HepG2 (cell line): ENCODE results near the gene NSMF. TPM values are rescaled to one million over a fixed set of nuclear protein-coding genes. Genes with fewer than 3 reads are reported as not detected.

ENCODE experiments used
- ATAC-seq: fragments of 200-7000 bp; cut with Tn5 transposase; 3 replicates; pipeline ENCODE4 v1.9.1; 2020; ENCODE audit warnings: mild to moderate bottlenecking, moderate library complexity
- BruUV-seq: library from RNA; stranded (reverse); fragments of 400-500 nt; replicated peaks from 2 replicates; lab custom pipeline; 2021; lab: Mats Ljungman, UMichigan
- CTCF ChIA-PET: fragments of 300-600 bp; formaldehyde crosslinking; extraction: SDS; loops from one replicate; lab custom pipeline; 2021; ENCODE audit warnings: low total read pairs, inconsistent platforms, low intra/inter-chr PET ratio; lab: Yijun Ruan, JAX
- POLR2A ChIA-PET: fragments of 350-600 bp; sonication (Branson Sonifier 250); formaldehyde crosslinking; loops from one replicate; lab custom pipeline; 2020; ENCODE audit warnings: antibody characterized with exemption, inconsistent platforms; lab: Yijun Ruan, JAX
- DNase-seq: peaks from one replicate; pipeline ENCODE4 v3.0.0-alpha.2; 2015; ENCODE audit warnings: low spot score
- FAIRE-seq: peaks from 3 replicates; lab custom pipeline; 2011; peaks lifted over from hg19 to GRCh38; lab: Jason Lieb, UNC
- H2AFZ ChIP-seq: one replicate; pipeline ENCODE4 v1.6.1; 2011; ENCODE audit warnings: low read length, inconsistent platforms
- H3K27ac ChIP-seq: fragments of 300-600 bp; 3 replicates; pipeline ENCODE4 v1.8.0; 2011; ENCODE audit warnings: mixed run types, mild to moderate bottlenecking, mixed read lengths, low read length, inconsistent platforms; ENCODE audit not compliant: insufficient read depth; ENCODE audit errors: extremely low read length
- H3K27me3 ChIP-seq, 2 experiments: fragments of 200-600 bp in 1 of 2; 2 replicates in 1 of 2; 3 replicates in 1 of 2; pipeline versions ENCODE4 v1.6.0 to v1.8.0; 2011; ENCODE audit warnings: low read length in 2 of 2, mild to moderate bottlenecking in 2 of 2, moderate library complexity in 2 of 2, inconsistent platforms in 1 of 2; ENCODE audit not compliant: insufficient read depth in 2 of 2, control insufficient read depth in 1 of 2
- H3K36me3 ChIP-seq, 2 experiments: fragments of 200-600 bp in 1 of 2; replicated peaks in 1 of 2; 2 replicates in 1 of 2; 3 replicates in 1 of 2; pipeline versions ENCODE4 v1.5.1 to v1.8.0; 2011; ENCODE audit warnings: low read length in 2 of 2, inconsistent platforms in 1 of 2; ENCODE audit not compliant: insufficient read depth in 2 of 2, control insufficient read depth in 1 of 2
- H3K4me1 ChIP-seq: 2 replicates; pipeline ENCODE4 v1.5.1; 2012; ENCODE audit warnings: low read length, inconsistent platforms; ENCODE audit not compliant: insufficient read depth
- H3K4me2 ChIP-seq: 2 replicates; pipeline ENCODE4 v1.6.0; 2011; ENCODE audit warnings: low read depth, low read length, inconsistent platforms
- H3K4me3 ChIP-seq, 3 experiments: fragments of 200-600 bp in 1 of 3; sonication (generic), shearing (Covaris generic) in 1 of 3; replicated peaks in 1 of 3; 2 replicates each; pipeline ENCODE4 v1.5.1; 2011 to 2016; ENCODE audit warnings: low read length in 3 of 3, inconsistent platforms in 2 of 3, low read depth in 2 of 3, mild to moderate bottlenecking in 2 of 3, control low read depth in 1 of 3, mixed read lengths in 1 of 3; ENCODE audit not compliant: insufficient read depth in 1 of 3
- H3K79me2 ChIP-seq: one replicate; pipeline ENCODE4 v1.6.1; 2011; ENCODE audit warnings: low read length, inconsistent platforms; ENCODE audit not compliant: insufficient read depth
- H3K9ac ChIP-seq: 2 replicates; pipeline ENCODE4 v1.6.0; 2011; ENCODE audit warnings: mild to moderate bottlenecking, low read depth, low read length, inconsistent platforms; ENCODE audit not compliant: insufficient read depth
- H3K9me3 ChIP-seq: 2 replicates; pipeline ENCODE4 v1.5.1; 2012; ENCODE audit warnings: mild to moderate bottlenecking, low read length
- H4K20me1 ChIP-seq: 2 replicates; pipeline ENCODE4 v1.6.0; 2011; ENCODE audit warnings: inconsistent platforms, mild to moderate bottlenecking, low read length, moderate library complexity; ENCODE audit not compliant: insufficient read depth
- AKNA ChIP-seq: sonication (generic); formaldehyde crosslinking; IDR thresholded peaks from 2 replicates; pipeline ENCODE4 v1.4.0; 2020; ENCODE audit warnings: missing genetic modification reagents, borderline replicate concordance
- CREB1 ChIP-seq, 2 experiments: fragments of 450-650 bp in 1 of 2; IDR thresholded peaks; 2 replicates each; pipeline ENCODE4 v1.6.1; 2016 to 2017; ENCODE audit warnings: control low read depth in 1 of 2, mild to moderate bottlenecking in 1 of 2, missing compliant biosample characterization in 1 of 2, missing genetic modification characterization in 1 of 2
- HDAC6 ChIP-seq: fragments of 200-600 bp; sonication (generic); IDR thresholded peaks from 2 replicates; pipeline ENCODE4 v1.7.0; 2017; ENCODE audit warnings: mild to moderate bottlenecking, antibody characterized with exemption, low read length, low read depth
- HMG20B ChIP-seq: conservative IDR thresholded peaks from 2 replicates; pipeline ENCODE4 v1.6.1; 2016; ENCODE audit warnings: missing genetic modification reagents, missing compliant biosample characterization
- HNRNPL ChIP-seq: fragments of 200-400 bp; formaldehyde crosslinking; IDR thresholded peaks from 2 replicates; pipeline ENCODE4 v1.6.1; 2017; ENCODE audit warnings: mild to moderate bottlenecking, low read depth, low read length
- ZNF251 ChIP-seq: sonication (generic); formaldehyde crosslinking; IDR thresholded peaks from 2 replicates; pipeline ENCODE4 v1.9.0; 2021; ENCODE audit warnings: mild to moderate bottlenecking, missing genetic modification reagents
- ZNF30 ChIP-seq: sonication (generic); formaldehyde crosslinking; IDR thresholded peaks from 2 replicates; pipeline ENCODE4 v1.5.0; 2020; ENCODE audit warnings: mild to moderate bottlenecking, missing genetic modification reagents
- ZNF615 ChIP-seq: sonication (generic); formaldehyde crosslinking; IDR thresholded peaks from 2 replicates; pipeline ENCODE4 v1.5.0; 2020; ENCODE audit warnings: mild to moderate bottlenecking, missing genetic modification reagents, borderline replicate concordance
- ZNF644 ChIP-seq: IDR thresholded peaks from 2 replicates; pipeline ENCODE4 v1.6.1; 2016; ENCODE audit warnings: low read depth
- WGBS: methylation state at CpG from one replicate; pipeline ENCODE4 v1.1.6; 2017; ENCODE audit warnings: low lambda C conversion rate; 5-methylcytosine and 5-hydroxymethylcytosine counted together
- in situ Hi-C: cut with HindIII; loops from 2 replicates; pipeline ENCODE4 v1.10.0; 2017; ENCODE audit warnings: low pct_unique_long_range_greater_than_20kb; ENCODE audit not compliant: extremely low pct_ligation_motif_present
- intact Hi-C: fragments of 100-400 bp; cut with micrococcal nuclease; formaldehyde crosslinking; loops from one replicate; pipeline ENCODE4 v1.10.0; 2022; ENCODE audit not compliant: unreplicated experiment
- polyA plus RNA-seq, 8 experiments: library from polyadenylated mRNA; depleted of rRNA in 3 of 8; stranded (reverse) in 7 of 8; unstranded in 1 of 8; fragments of >200 nt; fragmentation: Illumina TruSeq in 4 of 8; extraction: Trizol in 4 of 8; gene quantifications; 2 replicates each; pipeline versions ENCODE4 v1.2.1 to v1.2.3, GENCODE V29; 2011 to 2016; ENCODE audit warnings: low read depth in 4 of 8, missing spikeins in 1 of 8, mixed read lengths in 1 of 8; ENCODE audit not compliant: insufficient read depth in 1 of 8
- total RNA-seq, 5 experiments: library from RNA; depleted of rRNA; stranded (reverse); fragments of >200 nt; fragmentation: Illumina TruSeq; extraction: Trizol; gene quantifications; 2 replicates each; pipeline ENCODE4 v1.2.3, GENCODE V29; 2016; ENCODE audit warnings: low read depth in 1 of 5

The NSMF gene
- total and polyA plus RNA-seq, 2 of the 13 experiments (the other 11 are each of a cell fraction or from before 2014, with no cell fraction given): 44.3 to 183 TPM

DNA sequence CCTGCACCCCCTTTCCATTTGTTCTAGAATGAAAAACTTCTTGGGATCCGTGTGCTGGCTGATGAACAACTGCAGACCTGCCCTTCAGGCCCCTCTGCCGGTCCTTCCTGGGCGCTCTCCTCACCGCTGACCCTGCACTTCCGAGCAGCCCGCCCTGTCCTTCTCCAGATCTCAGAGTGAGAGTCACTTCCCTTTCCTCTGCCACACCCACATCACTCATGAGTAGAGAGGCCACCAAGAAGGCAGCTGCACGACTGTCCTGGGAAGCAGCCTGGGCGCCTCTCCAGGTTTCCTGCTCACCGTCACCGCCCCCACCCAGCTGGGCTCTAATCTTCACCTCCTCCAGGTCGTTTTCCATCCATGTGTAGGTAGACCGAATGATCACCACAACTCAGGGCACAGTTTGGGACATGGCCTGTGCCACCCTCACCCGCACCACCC, 35.0 kb upstream of the NSMF start:
- no peak overlapping the region for H2AFZ ChIP-seq
- H3K9ac ChIP-seq: no peak overlapping the region
- WGBS: 58% methylated on average over 12 of the region's 13 CpGs
- FAIRE-seq: no peak
- H3K4me1 ChIP-seq: peaks cover 8% of the 10 kb centered on the region
- ATAC-seq: no peak
- TF ChIP-seq CREB1 (IDR thresholded peaks at IDR 0.05): no peak
- no peak for TF ChIP-seq CREB1 (CRISPR knock-in tag; IDR thresholded peaks at IDR 0.05)
- 0 out of 2 replicates have a peak, but pooled peaks have one; percentile 11 for TF ChIP-seq HNRNPL
- no peak for DNase-seq
- no peak overlapping the region for H3K27ac ChIP-seq
- in situ Hi-C loops: no loop called here
- ChIA-PET CTCF (no interaction called here), POLR2A (no interaction called here)
- H3K36me3 ChIP-seq: no peaks in the 10 kb centered on the region
- no peak overlapping the region for H3K4me3 ChIP-seq
- no peak overlapping the region for H3K4me2 ChIP-seq
- H3K79me2 ChIP-seq: no peaks in the 10 kb centered on the region
- intact Hi-C loops: no loop called here
- peaks cover 1 to 16% of the 10 kb centered on the region in 2 experiments; a peak in 3 of 5 replicates for H3K27me3 ChIP-seq
- no peaks in the 10 kb centered on the region for H4K20me1 ChIP-seq
- BruUV-seq: no TSS peak
- no peaks in the 10 kb centered on the region for H3K9me3 ChIP-seq

DNA sequence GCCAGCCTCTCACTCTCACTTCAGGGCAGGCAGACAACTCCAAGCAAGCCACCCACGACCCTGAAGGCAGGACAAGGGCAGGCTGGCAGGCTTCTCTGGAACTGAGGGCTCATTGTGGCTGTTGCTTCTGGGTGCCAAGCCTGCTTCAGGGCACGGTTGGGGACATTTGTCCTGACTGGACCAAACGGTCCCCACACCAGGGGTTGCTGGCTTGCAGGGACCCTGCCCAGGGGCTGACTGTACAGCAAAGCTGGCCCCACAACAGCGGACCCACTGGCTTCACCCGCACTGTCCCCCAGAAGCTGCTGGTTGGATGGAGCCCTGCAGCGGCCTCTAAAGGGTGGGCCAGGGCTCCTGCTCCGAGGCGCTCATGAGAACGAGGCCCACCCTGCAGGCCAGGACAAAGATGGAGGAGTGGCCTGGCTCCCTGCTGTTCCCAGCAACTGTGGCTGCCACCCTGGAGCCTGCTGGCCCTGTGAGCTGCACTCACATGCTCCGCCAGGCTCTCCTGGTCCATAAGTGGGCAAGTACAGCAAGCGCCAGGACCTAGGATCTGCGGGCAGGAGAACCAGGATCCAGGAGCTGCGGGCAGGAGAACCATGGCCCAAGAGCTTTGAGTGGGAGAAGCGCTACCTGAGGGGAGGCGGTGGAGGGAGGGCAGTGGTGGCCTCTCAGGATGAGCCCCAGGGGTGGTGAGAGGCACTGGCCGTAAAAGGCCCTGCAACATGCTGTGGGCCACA, 34.4 kb upstream of the NSMF start:
- in situ Hi-C loops: no loop called here
- FAIRE-seq: no peak
- no peak for DNase-seq
- POLR2A ChIA-PET: no interaction called here
- Histone ChIP-seq H4K20me1 (no peaks in the 10 kb centered on the region), H3K27ac (no peak overlapping the region), H3K79me2 (no peaks in the 10 kb centered on the region), H3K4me2 (no peak overlapping the region), H3K4me3 (no peak overlapping the region), H3K9me3 (no peaks in the 10 kb centered on the region), H2AFZ (no peak overlapping the region), H3K36me3 (no peaks in the 10 kb centered on the region), H3K4me1 (peaks cover 8% of the 10 kb centered on the region)
- CTCF ChIA-PET: no interaction called here
- TF ChIP-seq HMG20B (no peak), HDAC6 (no peak), ZNF615 (CRISPR knock-in tag) (no peak), ZNF251 (no peak), AKNA (CRISPR knock-in tag) (no peak), ZNF30 (CRISPR knock-in tag) (no peak), ZNF644 (no peak)
- TF ChIP-seq, all 625 proteins: peak for 0
- Histone ChIP-seq H3K9ac (no peak overlapping the region), H3K27me3 (peaks cover 2 to 17% of the 10 kb centered on the region in 2 experiments; a peak in 4 of 5 replicates)
- intact Hi-C loops: no loop called here
- 71% methylated on average over 15 of the region's 16 CpGs for WGBS
- no TSS peak for BruUV-seq
- no peak for ATAC-seq
